Renal cortex interstitium (tissue), 11 donors: ENCODE results near the gene DIP2C. TPM values are rescaled to one million over a fixed set of nuclear protein-coding genes. Genes with fewer than 3 reads are reported as not detected.

Experiments used
- DNase-seq, 11 donors: peaks; one replicate each; pipeline ENCODE4 v3.0.0-alpha.2; 2013; ENCODE audit warnings: low read depth in 9 of 11, low spot score in 4 of 11; ENCODE audit errors: extremely low read depth in 1 of 11
- polyA plus RNA-seq, 3 donors: library from polyadenylated mRNA; unstranded; fragments of 120-200 nt; gene quantifications; one replicate each; pipeline ENCODE4 v1.2.1, GENCODE V29; 2013; ENCODE audit not compliant: insufficient read length in 3 of 3

The DIP2C gene
- polyA plus RNA-seq, 3 donors, result 20.7 to 23.7 (median 23.4) TPM

DNA sequence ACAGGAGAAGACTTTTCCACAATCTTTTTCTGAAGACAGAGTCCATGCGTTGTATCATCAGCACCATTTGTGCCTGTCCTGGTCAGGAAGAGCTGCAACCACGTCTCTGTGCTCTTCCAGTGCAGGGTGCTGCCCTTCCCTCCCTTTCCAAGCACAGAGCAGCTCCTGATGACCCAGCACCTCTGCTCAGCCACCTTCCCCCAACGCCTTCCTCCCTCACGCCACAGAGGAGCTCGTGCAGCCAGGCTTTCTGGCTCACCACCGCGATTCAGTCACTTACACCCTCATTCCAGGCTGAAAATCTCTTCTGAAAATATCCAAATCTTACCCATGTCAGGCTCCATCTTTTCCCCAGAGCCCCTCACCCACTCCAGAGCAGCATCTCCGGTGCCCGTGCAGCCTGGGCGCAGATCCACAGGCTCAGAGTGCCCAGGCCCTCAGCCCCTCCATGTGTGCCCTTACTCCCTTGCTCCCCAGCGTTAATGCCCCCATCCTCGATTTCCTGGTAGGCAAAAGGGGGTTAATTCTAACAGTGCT lies 181.5 kb downstream of the DIP2C start:
- no peak for DNase-seq

GRCh38 chr10:507355-507699 lies 182.1 kb downstream of the DIP2C start:
- no peak for DNase-seq

DNA sequence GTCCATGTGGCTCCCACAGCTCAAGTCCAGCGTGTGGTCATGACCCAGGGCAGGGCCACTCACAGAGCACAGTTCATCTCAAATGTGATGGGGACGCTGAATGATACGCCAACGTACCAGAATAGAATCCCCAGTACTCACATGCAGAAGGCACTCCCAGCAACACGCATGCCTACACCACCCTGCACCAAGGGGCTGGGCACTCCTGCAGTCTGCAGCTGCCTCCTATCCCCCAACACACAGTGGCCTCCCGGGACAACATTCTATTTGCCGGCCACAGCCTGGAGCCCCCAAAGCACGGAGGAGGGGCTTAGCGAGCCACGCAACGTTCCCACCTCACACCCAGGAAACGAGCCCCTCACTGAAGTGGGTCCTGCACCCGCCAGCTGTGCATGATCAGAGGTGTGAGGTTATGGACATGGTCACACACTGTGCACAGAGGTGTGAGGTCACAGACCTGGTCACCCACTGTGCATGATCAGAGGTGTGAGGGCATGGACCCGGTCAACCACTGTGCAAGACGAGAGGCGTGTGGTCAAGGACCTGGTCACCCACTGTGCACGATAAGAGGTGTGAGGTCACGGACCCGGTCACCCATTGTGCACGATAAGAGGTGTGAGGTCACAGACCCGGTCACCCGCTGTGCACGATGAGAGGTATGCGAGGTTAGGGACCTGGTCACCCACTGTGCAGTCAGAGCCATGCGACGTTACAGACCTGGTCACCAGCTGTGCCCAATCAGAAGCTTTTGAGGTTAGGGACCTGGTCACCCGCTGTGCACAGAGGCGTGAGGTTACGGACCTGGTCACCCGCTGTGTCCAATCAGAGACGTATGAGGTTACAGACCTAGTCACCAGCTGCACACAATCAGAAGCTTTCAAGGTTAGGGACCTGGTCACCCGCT lies 182.8 kb downstream of the DIP2C start:
- DNase-seq, result no peak

DNA sequence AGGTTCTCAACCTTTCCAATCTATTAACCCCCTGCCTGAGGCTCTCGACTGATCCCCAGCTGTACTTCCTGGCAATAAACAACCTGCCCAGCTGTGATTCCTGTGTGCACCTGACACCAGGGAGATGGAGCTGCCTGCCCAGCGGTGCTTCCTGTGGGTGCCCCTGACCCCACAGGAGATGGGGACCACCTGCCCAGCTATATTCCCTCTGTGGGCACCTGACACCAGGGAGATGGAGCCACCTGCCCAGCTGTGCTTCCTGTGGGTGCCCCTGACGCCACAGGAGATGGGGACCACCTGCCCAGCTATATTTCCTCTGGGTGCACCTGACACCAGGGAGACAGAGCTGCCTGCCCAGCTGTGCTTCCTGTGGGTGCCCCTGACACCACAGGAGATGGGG lies 184.0 kb downstream of the DIP2C start:
- DNase-seq, result no peak

GRCh38 chr10:504806-505205 lies 184.7 kb downstream of the DIP2C start:
- no peak for DNase-seq

DNA sequence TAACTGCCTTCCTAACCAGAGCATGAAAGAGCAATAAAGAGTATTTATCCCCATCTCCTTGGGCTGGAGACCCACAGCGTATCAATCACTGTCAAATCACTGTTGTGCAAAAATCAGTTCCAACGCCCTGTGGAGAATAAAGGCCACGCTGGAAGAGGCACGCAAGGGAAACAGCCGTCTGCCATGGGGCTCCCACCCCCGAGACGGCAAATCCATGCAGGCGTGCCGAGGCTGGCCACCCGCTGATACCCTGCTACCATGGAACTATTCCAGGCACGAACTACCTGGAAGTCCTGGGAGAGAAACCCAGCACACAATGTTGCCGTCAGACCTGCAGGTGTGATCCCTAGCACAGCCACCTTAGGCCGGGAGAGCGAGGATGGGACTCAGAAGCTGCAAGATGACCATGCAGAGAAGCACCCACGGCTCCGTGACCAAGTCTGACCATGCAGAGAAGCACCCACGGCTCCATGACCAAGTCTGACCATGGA lies 185.3 kb downstream of the DIP2C start:
- no peak for DNase-seq

GRCh38 chr10:501596-501995 lies 187.9 kb downstream of the DIP2C start:
- DNase-seq, result no peak

GRCh38 chr10:500876-501275 lies 188.6 kb downstream of the DIP2C start:
- DNase-seq, result no peak

DNA sequence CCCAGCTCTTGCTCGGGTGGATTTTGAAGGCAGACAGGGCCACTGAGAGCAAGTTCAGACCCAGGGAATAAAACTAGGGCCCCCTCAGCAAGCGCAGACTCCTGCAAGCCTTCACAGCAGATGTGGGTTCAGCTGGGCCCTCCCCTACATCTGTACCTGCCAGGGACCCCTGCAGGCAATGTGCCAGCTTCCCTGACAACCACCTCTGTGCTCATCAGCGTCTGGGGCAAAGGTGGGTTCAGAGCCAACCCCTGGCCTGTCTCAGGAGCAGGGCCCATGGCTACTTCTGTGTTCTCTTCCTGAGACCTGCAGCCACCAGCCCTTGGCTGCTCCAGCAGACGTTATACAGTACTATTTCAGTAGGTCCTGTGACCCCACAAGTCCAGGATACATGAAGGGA lies 189.5 kb downstream of the DIP2C start:
- no peak for DNase-seq

DNA sequence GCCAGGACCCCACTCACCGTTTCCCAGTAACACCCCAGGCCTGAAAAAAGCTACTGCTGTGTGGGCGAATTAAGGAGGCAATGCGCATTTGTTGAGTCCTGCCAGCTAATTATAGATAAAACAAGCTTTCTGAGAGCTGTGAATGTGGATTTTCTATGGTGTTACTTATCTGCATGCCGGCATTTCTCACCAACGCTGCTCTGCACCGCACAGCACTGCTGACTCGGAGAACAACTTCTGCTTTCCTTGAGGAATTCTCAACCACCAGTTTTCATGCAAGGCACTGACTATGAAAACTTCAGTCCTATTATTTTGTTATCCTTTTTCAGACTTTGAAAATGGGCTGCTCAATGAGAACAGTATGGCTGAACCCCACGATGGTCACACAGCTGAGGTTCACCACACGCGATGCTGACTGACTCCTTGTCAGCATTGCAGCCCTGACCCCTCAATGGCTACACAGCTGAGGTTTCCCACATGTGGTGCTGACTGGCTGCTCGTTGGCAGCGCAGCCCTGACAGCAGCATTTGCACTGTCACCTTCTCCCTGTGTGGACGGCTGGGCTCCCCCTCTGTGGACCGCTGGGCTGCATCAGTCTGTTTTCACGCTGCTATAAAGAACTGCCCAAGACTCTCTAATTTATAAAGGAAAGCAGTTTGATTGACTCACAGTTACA lies 190.6 kb downstream of the DIP2C start:
- no peak for DNase-seq

DNA sequence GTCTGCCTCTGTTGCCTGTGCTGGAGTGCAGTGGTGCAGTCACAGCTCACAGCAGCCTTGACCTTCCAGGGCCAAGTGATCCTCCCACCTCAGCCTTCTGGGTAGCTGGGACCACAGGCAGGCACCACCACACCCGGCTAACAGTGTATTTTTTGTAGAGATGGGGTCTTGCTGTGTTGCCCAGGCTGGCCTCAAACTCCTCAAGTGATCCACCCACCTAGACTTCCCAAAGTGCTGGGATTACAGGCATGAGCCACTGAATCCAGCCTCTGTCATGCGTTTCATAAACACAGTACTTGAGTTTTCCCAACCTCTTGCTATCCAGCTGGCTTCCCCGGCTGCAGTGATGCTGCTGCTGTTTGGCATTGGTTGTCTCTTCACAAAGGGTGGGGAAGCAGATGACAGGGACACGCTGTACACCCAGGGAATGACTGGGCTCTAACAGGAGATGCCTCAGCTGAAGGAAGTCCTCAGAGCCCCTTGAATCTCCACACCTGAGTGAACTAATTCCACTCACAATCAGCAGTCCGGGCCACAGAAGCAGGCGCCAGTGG lies 191.5 kb downstream of the DIP2C start:
- no peak for DNase-seq

- DNase-seq, result no peak
Measured at GRCh38 chr10:497289-497688, 192.2 kb downstream of the DIP2C start.

GRCh38 chr10:494556-494955 lies 194.9 kb downstream of the DIP2C start:
- DNase-seq, result no peak

DNA sequence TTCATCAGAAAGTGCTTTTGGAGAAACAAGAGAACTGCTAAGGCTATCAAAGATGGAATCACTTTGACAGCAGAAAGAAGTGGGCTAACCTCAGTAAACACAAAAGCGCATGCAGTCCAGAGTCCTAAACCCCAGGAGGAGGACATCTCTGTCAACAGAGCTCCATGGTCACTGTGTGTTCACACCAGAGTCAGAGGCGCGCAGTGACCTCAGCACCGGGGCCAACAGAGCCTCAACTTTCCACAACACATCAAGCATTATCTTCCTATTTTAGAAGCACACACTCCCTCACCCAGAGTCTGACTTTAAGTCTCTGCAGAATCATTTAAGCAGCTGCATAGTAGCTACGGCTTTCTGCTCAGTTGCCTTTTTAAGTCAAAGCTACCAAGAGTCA lies 195.3 kb downstream of the DIP2C start:
- DNase-seq, result no peak

- DNase-seq, result no peak
Measured at GRCh38 chr10:493391-494148, 195.9 kb downstream of the DIP2C start.

- DNase-seq, result no peak
Measured at GRCh38 chr10:492836-493235, 196.6 kb downstream of the DIP2C start.

DNA sequence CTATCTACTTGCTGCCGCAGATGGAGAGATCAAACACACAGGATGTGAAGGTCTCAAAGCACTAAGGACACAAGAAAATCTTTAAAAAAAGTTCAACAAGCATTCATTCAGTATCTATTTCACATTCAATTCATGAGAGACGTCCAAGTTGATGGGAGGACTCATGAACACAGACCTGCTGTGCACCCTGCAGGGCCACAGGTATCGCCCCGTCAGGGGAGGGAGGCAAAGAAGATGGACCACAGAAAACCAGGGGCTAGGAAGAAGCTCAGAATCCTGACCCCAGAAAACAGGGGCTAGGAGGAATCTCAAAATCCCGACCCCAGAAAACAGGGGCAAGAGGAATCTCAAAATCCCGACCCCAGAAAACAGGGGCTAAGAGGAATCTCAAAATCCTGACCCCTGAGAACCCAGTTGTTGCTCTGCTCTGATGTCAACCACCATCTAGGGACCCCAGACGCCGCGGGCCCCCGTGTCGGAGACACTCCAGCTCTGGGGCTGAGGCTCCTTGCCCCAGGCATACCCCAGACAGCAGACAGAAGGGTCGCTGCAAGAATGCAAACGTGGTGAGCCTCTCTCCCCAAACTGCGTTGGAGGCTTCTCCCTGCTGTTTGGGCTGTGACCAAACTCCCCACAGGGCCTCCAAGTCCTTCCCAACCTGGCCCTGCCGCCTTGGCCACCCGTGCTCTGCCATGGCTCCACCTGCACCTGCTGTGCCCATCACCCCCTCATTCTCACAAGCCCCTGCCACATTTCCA lies 197.6 kb downstream of the DIP2C start:
- DNase-seq, result no peak

GRCh38 chr10:490891-491571 lies 198.4 kb downstream of the DIP2C start:
- no peak for DNase-seq
